Urothelium cell line (cell line): ENCODE data around the gene LRRFIP1.
A peak's percentile ranks its signal among the peaks of the same experiment; 100 is the strongest.

Experiments used
- DNase-seq: peaks from one replicate; pipeline ENCODE4 v3.0.0; 2011; ENCODE audit warnings: low spot score, mixed read lengths
- FAIRE-seq: peaks from 2 replicates; lab custom pipeline; 2011; peaks lifted over from hg19 to GRCh38; lab: Jason Lieb, UNC

The LRRFIP1 gene

GRCh38 chr2:237720957-237721356 is 93.6 kb downstream of the LRRFIP1 start:
- FAIRE-seq, result no peak

GRCh38 chr2:237721458-237721857 is 94.1 kb downstream of the LRRFIP1 start:
- FAIRE-seq (no peak), DNase-seq (no peak)

More at GRCh38 chr2:237720957-237721356, 93.6 kb downstream of the LRRFIP1 start:
- no peak for DNase-seq

GRCh38 chr2:237722616-237723015 is 95.2 kb downstream of the LRRFIP1 start:
- no peak for DNase-seq
- no peak for FAIRE-seq

- DNase-seq (no peak), FAIRE-seq (no peak)
Observed at GRCh38 chr2:237723023-237723422, 95.6 kb downstream of the LRRFIP1 start.

- DNase-seq, result no peak
- FAIRE-seq, result no peak
Observed at GRCh38 chr2:237723602-237724001, 96.2 kb downstream of the LRRFIP1 start.

GRCh38 chr2:237724811-237725478 is 97.6 kb downstream of the LRRFIP1 start:
- DNase-seq (no peak), FAIRE-seq (no peak)

GRCh38 chr2:237725661-237726060 is 98.3 kb downstream of the LRRFIP1 start:
- FAIRE-seq, result no peak
- DNase-seq, result no peak

GRCh38 chr2:237726401-237726830 is 99.0 kb downstream of the LRRFIP1 start:
- DNase-seq (no peak), FAIRE-seq (no peak)

GRCh38 chr2:237727363-237727762 is 100.0 kb downstream of the LRRFIP1 start:
- no peak for FAIRE-seq
- DNase-seq, result no peak

- no peak for DNase-seq
- no peak for FAIRE-seq
Observed at GRCh38 chr2:237729681-237730475, 102.5 kb downstream of the LRRFIP1 start.

GRCh38 chr2:237731663-237732062 is 104.3 kb downstream of the LRRFIP1 start:
- DNase-seq, result peak; percentile 69

GRCh38 chr2:237732070-237732469 is 104.7 kb downstream of the LRRFIP1 start:
- FAIRE-seq (no peak), DNase-seq (no peak)

More at GRCh38 chr2:237731663-237732062, 104.3 kb downstream of the LRRFIP1 start:
- no peak for FAIRE-seq

- DNase-seq (no peak), FAIRE-seq (no peak)
Observed at GRCh38 chr2:237732790-237733381, 105.5 kb downstream of the LRRFIP1 start.

- DNase-seq (no peak), FAIRE-seq (no peak)
Observed at GRCh38 chr2:237733677-237734300, 106.4 kb downstream of the LRRFIP1 start.

GRCh38 chr2:237734905-237735623 is 107.7 kb downstream of the LRRFIP1 start:
- no peak for DNase-seq

GRCh38 chr2:237735798-237736197 is 108.4 kb downstream of the LRRFIP1 start:
- FAIRE-seq (no peak), DNase-seq (no peak)

More at GRCh38 chr2:237734905-237735623, 107.7 kb downstream of the LRRFIP1 start:
- no peak for FAIRE-seq

- FAIRE-seq (no peak), DNase-seq (no peak)
Observed at GRCh38 chr2:237736783-237737182, 109.4 kb downstream of the LRRFIP1 start.

GRCh38 chr2:237737196-237737865 is 109.9 kb downstream of the LRRFIP1 start:
- FAIRE-seq (no peak), DNase-seq (no peak)

- DNase-seq (no peak), FAIRE-seq (no peak)
Observed at GRCh38 chr2:237738255-237738654, 110.9 kb downstream of the LRRFIP1 start.

- FAIRE-seq, result no peak
- DNase-seq, result no peak
Observed at GRCh38 chr2:237739101-237739500, 111.7 kb downstream of the LRRFIP1 start.
